ENCODE results near the gene ZSWIM9.

- TF ChIP-seq CTCF (IDR thresholded peaks at IDR 0.05) (no peak), POLR2A (IDR thresholded peaks at IDR 0.05; ENCODE audit: low read depth) (no peak)
Measured at GRCh38 chr19:48135411-48135810, 35.1 kb upstream of the ZSWIM9 start.
